Activated CD8-positive, alpha-beta memory T cell treated with anti-CD3 and anti-CD28 coated beads for 1 hour (primary cell): ENCODE data around the gene SPDYE1.
A peak's percentile ranks its signal among the peaks of the same experiment; 100 is the strongest.

Experiments
- DNase-seq, 2 donors: peaks; one replicate each; pipeline ENCODE4 v3.0.0-alpha.2; 2020; ENCODE audit warnings: low read depth in 1 of 2; ENCODE audit errors: extremely low read depth in 1 of 2

SPDYE1 gene

DNA sequence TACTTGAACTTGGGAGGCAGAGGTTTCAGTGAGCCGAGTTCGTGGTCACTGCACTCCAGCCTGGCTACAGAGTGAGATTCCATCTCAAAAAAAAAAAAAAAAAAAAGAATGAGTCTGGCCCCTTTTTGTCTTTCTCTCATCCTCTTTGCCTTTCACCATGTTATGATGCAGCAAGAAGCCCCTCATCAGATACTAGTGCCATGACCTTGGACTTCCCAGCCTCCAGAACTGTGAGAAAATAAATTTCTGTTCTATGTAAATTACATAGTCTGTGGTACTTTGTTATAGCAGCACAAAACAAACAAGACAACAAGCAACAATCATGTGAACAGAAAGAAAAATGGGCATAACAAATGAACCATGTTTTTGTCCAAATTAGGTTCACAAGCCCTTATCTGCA, 44.5 kb downstream of the SPDYE1 start:
- DNase-seq: no peak

DNA sequence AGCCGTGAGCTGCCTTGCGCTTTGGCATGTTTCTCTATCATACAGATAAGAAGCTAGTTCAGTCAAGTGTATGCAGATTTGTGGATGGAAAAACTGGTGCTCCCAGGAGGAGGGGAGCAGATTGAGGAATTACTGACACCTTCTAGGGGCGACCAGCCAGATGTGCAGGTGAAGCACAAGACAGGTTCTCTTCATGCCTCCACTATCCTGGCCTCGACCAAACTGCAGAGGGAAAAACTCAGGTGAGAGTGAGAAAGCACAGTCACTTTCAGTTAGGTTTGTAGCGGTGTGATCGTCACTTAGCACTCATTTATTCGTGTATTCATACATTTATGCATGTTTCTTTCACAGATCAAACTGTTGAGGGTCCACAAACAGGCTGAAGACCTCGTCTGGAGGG, 46.2 kb downstream of the SPDYE1 start:
- no peak for DNase-seq

DNA sequence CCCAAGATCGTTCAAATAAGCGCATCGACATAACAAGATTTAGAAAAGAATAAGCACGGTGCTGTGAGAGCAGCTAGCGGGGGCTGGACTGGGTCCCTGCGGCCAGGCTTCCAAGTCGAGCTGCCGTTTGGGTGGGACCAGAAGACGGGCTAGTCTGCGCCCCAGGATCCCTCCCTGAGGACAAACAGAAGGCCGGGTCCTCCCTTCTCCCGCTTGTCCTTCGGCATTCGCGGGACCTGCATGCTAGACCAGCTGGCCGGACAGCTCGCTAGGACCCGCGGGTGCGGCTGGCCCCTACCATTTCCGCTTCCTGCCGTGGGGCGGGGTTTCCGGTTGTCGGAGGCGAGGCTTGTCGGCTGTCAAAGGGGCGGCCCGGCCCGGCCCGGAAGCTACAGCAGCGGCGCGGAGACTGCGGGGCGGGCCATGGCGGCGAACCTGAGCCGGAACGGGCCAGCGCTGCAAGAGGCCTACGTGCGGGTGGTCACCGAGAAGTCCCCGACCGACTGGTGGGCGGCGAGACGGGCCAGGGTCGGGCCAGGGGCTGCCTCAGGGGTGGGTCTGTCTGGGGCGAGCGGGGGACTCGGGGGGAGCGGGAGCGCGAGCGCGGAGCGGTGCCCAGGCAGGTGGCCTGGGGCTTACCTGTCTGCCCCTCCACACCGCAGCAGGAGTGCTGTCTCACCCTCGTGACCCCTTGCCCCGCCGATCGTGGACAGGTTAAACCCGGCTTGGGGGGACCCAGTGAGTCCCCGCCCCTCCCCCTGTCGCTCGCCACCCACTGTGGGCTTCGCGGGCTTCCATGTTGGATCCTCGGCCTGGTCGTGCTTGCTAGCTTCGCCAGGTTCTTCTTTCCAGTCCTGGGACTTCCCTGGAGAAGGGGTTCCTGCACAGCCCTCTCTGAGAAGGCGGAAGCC, 46.9 kb downstream of the SPDYE1 start, which contains the start of gene DBNL:
Gene DBNL (plus strand): TSS at position 388 of the 911 bp plus-strand sequence. CDS start 36 bp downstream, at position 424.
- peak; percentile 41 to 90 for DNase-seq

DNA sequence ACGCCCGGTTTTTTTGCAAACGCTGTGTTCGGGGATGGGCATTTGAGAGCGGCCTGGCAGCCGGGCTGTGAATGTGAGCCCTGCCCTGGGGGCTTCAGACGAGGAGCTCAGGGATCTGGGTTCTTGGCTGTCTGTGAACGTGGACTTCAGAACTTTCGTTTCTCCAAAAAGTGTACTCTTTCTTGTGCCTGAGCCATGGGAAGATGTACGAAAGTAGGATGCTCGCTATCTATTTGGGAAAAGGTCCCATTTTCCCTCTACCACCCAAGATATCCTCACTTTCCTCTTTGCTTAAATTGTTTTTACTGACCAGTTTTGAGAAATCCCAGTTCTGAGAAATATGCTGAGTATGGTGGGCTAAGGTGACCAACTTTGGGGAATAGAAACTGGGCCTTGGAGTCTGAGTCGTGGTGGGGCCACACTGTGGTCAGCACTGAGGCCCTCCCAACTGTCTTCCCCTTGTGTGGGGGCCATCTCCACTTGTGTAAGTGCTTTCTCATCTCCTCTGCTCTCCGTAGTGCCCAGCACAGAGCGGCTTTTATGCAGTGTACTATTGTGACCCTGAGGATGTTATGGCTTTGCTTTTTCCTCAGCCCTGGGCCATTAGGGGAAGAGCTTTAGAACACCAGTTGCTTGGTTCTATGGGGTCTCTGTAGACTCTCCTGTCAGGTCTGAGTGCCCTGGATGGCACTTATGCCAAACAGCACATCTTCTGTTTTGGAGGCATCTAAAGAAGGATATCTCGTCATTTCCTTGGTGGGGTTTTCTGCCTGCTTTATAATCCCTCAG, 47.7 kb downstream of the SPDYE1 start:
- DNase-seq: no peak

DNA sequence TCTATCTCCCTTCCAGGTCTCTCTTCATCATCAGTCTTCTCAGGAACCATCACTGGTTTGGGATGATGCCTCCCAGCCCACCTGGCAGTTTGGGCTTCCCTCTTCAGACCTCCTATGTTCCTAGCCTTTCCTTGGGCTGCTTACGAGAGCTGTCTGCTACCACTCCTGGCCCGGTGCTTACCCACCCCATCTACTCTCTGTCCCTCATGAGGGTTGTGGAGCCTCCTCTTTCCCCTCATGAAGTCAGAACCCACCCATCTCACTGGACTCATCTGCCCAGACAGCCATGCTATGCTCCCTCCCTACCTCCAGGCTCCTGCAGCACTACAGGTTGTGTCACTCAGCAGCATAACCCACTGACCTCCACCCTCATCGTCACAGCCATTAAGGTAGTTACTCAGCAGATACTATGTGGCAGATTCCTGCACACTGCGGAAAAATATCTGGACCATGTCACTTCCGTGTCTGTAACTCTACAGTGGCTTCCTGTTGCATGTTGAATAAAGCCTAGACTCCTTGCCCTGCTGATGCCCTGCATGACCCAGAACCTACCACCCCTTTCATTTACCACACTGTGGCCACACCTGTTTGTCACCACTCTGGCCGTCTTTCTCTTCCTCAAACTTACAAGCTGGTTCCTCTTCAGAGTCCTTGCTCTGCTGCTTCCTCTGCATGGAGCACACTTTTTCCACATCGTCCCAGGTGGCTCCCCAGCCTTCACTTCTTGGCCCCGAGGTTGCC, 48.8 kb downstream of the SPDYE1 start:
- no peak for DNase-seq

DNA sequence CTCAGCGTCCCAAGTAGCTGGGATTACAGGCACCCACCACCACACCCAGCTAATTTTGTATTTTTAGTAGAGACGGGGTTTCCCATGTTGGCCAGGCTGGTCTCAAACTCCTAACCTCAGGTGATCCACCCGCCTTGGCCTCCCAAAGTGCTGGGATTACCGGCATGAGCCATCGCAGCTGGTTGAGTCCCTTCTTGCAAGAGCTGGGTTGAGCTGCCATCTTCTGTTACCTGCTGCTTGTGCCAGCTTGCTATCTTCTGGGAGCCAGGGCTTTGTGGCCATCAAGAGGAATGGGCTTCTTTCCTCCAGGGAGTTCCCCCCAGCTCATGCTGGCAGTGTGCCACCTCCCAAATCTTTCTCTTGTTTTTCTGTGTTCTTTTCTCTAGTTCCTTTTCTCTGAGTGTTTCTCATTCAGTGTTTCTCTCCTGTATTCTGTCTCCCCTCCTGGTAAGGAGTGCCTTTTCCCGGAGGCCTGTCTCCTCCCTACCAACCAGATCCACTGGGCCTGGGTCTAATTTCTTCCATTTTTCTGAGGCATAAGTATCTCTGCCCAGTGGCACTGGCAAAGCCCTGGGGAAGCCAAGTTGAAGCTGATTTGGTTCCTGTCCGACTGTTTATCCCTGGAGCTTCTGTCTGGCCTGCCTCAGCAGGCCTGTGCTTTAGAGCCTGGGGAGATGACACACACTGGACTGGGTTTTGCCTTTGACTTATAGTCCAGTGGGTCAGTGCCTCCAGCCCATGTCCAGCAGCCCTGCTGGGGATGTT, 50.5 kb downstream of the SPDYE1 start:
- no peak for DNase-seq

DNA sequence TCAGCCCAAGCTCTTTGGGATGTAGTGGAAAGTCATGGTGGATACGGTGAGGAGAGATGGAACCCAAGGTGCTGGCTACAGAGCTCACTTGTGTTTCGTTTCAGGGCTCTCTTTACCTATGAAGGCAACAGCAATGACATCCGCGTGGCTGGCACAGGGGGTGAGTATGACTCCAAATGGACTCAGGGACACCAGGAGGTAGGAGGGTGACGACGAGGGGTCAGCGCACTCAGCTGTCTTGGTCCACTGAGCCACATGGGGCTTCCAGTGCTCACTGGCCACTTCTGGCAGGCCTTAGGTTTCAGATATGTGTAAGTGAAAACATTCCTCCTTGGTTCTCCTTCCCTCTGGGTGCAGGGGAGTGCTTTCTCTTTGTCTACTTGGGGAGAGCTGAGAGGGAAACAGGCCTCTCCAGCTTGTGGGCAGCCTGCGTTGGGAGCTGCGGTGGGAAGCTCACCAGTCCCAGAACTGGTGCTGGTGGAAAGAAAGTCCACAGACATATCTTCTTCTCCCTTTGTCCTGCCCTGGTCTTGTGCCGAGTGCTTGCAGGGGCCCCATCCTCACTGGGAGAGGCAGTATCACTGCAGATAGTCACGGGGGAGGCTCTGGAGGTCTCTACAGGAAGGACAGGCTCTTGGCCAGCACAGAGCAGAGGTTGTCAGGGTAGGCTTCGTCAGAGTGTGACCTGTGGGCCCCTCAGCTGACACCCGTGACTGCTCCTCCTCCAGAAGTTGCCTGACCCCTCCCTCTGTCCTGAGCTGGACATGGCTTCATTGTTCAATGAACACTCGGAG, 52.6 kb downstream of the SPDYE1 start:
- DNase-seq: no peak

DNA sequence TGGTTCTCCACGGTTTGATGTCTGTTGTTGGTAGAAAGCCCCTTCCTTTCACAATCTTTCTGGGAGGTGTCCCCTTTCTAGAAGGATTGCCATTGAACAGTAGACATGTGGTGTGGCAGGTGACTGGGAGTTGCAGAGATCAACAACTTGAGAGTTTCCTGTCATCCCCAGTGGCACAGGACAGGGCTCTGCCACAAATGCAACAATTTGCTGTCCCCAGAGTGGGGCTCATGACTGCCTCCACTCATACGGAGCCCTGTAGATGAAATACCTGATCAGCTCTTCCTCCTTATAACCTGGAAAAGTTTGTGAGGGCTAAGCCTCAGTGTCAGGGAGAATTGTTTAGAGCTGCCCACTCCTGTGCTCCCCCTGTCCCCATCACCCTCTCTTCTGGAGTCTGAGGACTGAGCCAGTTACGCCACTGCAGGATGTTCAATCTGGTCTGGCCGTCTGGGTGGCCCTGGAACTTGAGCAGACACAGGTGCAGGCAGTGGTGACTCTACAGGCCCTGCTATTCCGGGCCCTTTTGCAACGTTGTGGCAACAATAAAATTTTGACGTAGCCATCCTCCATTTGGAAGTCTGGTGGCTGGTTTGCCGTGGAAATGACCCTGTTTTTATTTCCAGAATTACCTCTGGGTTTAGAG, 53.3 kb downstream of the SPDYE1 start:
- DNase-seq: no peak

DNA sequence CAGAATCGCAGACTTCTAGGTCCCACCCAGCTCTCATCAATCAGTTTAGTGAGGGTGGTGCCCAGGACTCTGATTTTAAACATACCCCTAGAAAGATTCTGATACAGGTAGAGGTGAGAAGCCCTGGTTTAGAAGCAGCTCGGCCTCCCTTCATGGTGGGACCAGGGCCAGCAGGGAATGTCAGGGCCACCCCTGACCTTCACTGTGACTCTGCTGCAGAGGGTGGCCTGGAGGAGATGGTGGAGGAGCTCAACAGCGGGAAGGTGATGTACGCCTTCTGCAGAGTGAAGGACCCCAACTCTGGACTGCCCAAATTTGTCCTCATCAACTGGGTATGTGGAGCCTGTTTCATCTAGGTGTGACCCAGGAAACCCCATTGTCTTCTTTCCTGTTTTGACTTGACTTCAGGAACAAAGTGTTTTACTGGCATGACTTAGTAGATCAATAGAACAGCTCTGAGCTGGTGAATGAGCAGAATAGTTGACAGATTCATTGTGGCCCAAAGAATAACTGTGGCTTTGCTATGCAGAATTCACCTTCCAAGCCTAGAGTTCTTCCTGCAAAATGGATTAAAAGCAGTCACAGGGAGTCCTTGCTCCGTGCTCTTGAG, 54.0 kb downstream of the SPDYE1 start:
- DNase-seq: no peak

DNA sequence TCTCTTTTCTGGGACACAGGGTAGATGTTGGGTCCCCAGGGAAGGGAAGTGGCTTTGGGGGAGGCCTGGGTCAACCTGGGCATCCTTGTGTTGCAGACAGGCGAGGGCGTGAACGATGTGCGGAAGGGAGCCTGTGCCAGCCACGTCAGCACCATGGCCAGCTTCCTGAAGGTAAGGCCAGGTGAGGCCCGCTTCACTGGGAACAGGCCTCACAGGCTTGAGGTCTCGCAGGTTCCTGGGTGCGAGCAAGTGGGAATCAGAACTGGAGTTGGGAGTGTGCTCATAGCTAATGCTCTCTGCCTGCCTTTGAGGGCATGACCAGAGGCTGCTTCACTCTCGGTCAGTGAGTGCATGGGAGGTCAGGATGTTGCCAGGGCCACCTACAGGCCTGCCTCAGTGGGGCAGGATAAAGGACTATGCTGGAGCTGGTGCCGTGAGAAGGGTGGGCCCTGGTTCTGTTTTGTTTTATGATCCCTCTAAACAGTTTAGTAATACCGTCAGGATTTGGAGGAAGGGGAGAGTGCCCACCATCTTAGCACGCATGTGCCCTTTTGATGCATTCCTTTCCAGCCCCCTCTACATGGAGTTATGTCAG, 55.2 kb downstream of the SPDYE1 start:
- no peak for DNase-seq

DNA sequence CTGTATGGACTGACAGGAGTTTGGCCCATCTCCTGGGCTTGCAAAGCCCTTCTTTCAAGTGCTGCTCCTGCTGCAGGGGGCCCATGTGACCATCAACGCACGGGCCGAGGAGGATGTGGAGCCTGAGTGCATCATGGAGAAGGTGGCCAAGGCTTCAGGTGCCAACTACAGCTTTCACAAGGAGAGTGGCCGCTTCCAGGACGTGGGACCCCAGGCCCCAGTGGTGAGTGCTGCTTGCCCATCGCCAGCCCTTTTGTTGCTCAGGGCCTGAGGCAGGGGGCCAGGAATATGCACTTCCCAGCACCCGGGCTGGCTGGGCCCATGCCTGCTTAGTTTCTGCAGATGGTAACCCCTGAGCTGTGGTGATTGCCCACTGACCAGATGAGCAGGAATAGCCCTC, 59.0 kb downstream of the SPDYE1 start:
- DNase-seq: no peak

DNA sequence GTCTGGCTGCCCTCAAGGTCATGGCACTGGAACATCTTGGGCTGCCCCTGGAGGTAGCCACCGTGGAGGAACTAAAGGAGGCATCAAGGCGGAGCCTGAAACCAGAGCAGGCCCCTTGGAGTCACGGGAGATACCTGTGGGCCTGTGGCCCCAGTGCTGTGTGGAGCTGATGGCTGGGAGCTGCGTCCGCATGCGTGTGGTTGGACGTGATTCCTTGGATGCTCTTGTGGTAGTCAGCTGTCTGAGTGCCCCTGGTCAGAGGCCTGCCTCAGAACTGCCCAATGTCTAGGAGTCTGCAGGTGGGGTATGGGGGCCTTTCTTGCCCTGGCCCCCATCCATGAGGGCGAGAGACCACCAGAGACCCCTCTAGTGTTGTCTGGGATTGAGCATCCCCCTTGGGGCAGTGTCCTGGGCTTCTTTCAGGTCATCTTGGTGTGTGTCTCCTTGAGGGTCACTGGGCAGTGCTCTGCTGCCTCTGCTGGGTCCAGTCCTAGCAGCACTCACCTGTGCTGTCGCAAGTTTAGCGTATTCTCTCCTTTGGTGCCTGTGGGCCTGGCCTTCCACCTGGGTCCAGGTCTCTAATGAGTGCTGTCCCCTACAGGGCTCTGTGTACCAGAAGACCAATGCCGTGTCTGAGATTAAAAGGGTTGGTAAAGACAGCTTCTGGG, 59.6 kb downstream of the SPDYE1 start:
- no peak for DNase-seq

DNA sequence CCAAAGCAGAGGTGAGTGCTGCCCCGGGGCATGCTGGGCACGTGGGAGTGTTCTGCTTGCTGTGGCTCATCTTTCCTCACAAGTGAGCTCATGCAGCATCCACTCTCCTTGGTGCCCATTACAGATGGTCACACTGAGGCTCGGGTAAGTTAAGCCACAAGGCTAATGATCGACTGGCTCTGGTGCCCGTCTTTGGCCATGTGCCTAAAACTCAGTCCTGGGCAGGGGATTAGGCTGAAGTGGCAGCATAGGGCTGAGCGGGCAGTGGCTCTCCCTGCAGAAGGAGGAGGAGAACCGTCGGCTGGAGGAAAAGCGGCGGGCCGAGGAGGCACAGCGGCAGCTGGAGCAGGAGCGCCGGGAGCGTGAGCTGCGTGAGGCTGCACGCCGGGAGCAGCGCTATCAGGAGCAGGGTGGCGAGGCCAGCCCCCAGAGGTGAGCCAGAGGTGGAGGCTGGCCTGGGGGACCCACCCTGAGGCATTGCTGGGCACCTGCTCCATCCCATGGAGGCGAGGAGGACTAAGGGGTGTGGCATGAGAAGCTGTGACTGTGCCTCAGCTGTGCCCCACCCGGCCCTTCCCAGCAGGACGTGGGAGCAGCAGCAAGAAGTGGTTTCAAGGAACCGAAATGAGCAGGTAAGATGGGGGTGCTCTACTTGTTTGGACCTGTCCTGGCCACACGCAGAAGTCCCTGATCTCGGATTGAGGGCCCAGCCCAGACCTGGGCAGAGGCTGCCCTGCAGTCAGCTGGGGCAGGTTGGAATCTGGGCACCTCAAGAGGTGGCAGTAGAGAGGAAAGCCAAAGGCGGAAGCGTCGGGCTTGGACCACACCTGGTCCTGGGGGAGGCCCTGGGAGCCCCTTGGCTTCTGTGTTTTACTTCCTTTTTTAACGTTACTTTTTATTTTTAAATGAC, 60.4 kb downstream of the SPDYE1 start:
- no peak for DNase-seq

DNA sequence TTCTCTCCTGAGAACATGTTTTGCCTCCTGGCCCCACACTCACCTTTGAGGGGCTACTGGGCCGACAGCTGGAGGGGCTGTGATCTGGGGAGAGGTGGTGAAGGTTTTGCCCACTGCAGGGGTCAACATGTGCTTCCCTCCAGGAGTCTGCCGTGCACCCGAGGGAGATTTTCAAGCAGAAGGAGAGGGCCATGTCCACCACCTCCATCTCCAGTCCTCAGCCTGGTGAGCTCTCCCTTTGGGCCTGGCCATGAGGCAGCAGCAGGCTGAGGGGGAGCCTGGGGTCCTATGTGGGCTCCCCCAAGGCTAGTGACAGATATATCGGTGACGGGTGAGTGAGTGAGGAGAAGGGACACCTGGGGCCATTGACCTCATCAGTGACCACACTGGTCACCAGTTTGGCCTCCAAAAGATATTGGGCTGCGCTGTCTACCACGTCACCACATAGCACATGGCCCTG, 61.1 kb downstream of the SPDYE1 start:
- no peak for DNase-seq

DNA sequence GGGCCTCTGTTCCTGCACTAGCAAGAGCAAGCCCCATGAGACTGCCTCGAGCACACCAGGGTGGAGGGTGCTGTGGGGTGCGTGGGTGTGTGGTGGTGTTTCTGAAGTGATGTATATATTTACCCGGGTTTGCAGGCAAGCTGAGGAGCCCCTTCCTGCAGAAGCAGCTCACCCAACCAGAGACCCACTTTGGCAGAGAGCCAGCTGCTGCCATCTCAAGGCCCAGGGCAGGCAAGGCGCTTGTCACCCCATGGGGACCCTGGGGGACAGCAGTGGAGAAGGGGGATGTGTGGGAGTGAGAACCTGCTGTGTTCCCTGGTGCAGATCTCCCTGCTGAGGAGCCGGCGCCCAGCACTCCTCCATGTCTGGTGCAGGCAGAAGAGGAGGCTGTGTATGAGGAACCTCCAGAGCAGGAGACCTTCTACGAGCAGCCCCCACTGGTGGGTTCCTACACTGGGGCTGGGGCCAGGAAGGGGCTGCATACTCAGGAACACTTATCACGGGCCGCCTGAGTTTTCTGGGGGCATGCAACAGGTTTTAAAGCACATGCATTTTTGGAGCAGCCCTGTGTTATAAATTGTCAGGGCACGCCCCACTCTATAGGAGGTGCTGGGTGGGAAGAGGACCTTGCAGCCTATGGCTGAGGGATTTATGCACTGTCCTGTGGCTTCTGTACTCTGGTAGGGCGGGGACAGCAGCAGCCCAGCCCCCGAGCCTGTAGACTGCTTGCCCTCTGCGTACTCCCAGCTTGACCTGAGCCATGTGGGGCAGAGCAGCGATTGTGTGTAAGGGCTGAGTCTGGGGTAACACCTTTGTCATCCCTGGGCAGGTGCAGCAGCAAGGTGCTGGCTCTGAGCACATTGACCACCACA, 61.8 kb downstream of the SPDYE1 start:
- DNase-seq: no peak
